BJ (cell line): ENCODE results near the gene DMAP1. TPM values are rescaled to one million over a fixed set of nuclear protein-coding genes. Genes with fewer than 3 reads are reported as not detected.

Experiments used
- CTCF ChIA-PET: fragments of 350-600 bp; formaldehyde crosslinking; extraction: SDS; loops from one replicate; lab custom pipeline; 2021; ENCODE audit warnings: antibody characterized with exemption, inconsistent platforms; lab: Yijun Ruan, JAX
- POLR2A ChIA-PET: fragments of 300-600 bp; sonication (Branson Sonifier 250); formaldehyde crosslinking; extraction: SDS; loops from one replicate; lab custom pipeline; 2021; ENCODE audit warnings: antibody characterized with exemption; lab: Charles Lee
- DNase-seq: peaks from one replicate; pipeline ENCODE4 v3.0.0-alpha.2; 2011; ENCODE audit warnings: low read depth
- H3K27me3 ChIP-seq: 2 replicates; pipeline ENCODE4 v1.6.0; 2011; ENCODE audit warnings: low read length; ENCODE audit not compliant: control insufficient read depth, insufficient read depth
- H3K36me3 ChIP-seq: 2 replicates; pipeline ENCODE4 v1.5.1; 2011; ENCODE audit warnings: low read length; ENCODE audit not compliant: control insufficient read depth, insufficient read depth
- H3K4me3 ChIP-seq: 2 replicates; pipeline ENCODE4 v1.5.1; 2011; ENCODE audit warnings: low read depth, mild to moderate bottlenecking, control low read depth, low read length
- CTCF ChIP-seq: IDR thresholded peaks from 2 replicates; pipeline ENCODE4 v1.5.1; 2011; ENCODE audit warnings: low read depth, mild to moderate bottlenecking, control low read depth, inconsistent platforms, low read length, moderate library complexity; ENCODE audit not compliant: insufficient read depth
- polyA minus RNA-seq: library from RNA; depleted of rRNA, polyadenylated mRNA; stranded (reverse); fragments of >200 nt; gene quantifications from 2 replicates; pipeline ENCODE4 v1.2.3, GENCODE V29; 2011; rRNA and poly(A)+ RNA removed
- polyA plus RNA-seq: library from polyadenylated mRNA; depleted of rRNA; stranded (reverse); fragments of >200 nt; gene quantifications from 2 replicates; pipeline ENCODE4 v1.2.3, GENCODE V29; 2011; rRNA removed

Gene DMAP1
- polyA plus RNA-seq, result 32.4 and 45.1 TPM in 2 replicates
- polyA minus RNA-seq, result 34.6 and 42.4 TPM in 2 replicates

- ChIA-PET POLR2A (interaction anchor here (0.6 to 0.7 kb wide), 2 partner anchors 15 to 558 kb away, joined by 4 read pairs; no protein-coding TSS in a partner anchor), CTCF (interaction anchor here (0.7 to 8.6 kb wide), 9 partner anchors 9 to 1292 kb away, joined by 3 to 88 read pairs (median 4); partner anchors contain the start of gene SLC6A9)
- peak; percentile 7; the same call in 1 of the 2 replicates for TF ChIP-seq CTCF
- H3K4me3 ChIP-seq, result peak within 1 kb of the TSS; percentile 52
- peaks cover 9% of the 10 kb centered on the region for H3K36me3 ChIP-seq
- H3K27me3 ChIP-seq, result no peaks in the 10 kb centered on the region
- peak; percentile 7 for DNase-seq
These were observed at the start of gene DMAP1 for GRCh38 chr1:44213222-44214112. DMAP1 (plus strand) TSS chr1:44213471; CDS start chr1:44213754, 283 bp downstream.

- TF ChIP-seq CTCF, result no peak
- DNase-seq, result no peak
- ChIA-PET CTCF (no interaction called here), POLR2A (interaction anchor here (0.6 kb wide), 1 partner anchor 32 kb away, joined by 6 read pairs; no protein-coding TSS in a partner anchor)
- Histone ChIP-seq H3K4me3 (no peak overlapping the region), H3K36me3 (no peaks in the 10 kb centered on the region), H3K27me3 (peaks cover 2% of the 10 kb centered on the region; the same call in 1 of the 2 replicates)
These were observed 44.7 kb upstream of the DMAP1 start for GRCh38 chr1:44168520-44169098.

GRCh38 chr1:44170281-44170823, 42.9 kb upstream of the DMAP1 start:
- ChIA-PET CTCF (interaction anchor here (0.9 to 1.2 kb wide), 5 partner anchors 13 to 424 kb away, joined by 3 read pairs; no protein-coding TSS in a partner anchor), POLR2A (no interaction called here)
- DNase-seq, result no peak
- TF ChIP-seq CTCF, result no peak
- Histone ChIP-seq H3K27me3 (peaks cover 2% of the 10 kb centered on the region; the same call in 1 of the 2 replicates), H3K36me3 (no peaks in the 10 kb centered on the region), H3K4me3 (no peak overlapping the region)

- H3K4me3 ChIP-seq, result no peak overlapping the region
- no peak for DNase-seq
- TF ChIP-seq CTCF, result no peak
- CTCF ChIA-PET, result no interaction called here
- POLR2A ChIA-PET, result no interaction called here
- H3K36me3 ChIP-seq, result no peaks in the 10 kb centered on the region
- H3K27me3 ChIP-seq, result peaks cover 2% of the 10 kb centered on the region; the same call in 1 of the 2 replicates
These were observed 38.6 kb upstream of the DMAP1 start for GRCh38 chr1:44174630-44175029.
